B cell (primary cell): Measurements from ENCODE around the gene CACNA1A. TPM values are rescaled to one million over a fixed set of nuclear protein-coding genes. Genes with fewer than 3 reads are reported as not detected.

Source experiments
- ATAC-seq: fragments of 200-7000 bp; cut with Tn5 transposase; one replicate; pipeline ENCODE4 v1.10.0; 2021; ENCODE audit warnings: low read depth, mild to moderate bottlenecking, moderate number of reproducible peaks, moderate library complexity
- CTCF ChIA-PET: fragments of 350-600 bp; sonication (Branson Sonifier 250); formaldehyde crosslinking; loops from one replicate; lab custom pipeline; 2021; ENCODE audit warnings: antibody characterized with exemption, inconsistent platforms; lab: Charles Lee
- POLR2A ChIA-PET: fragments of 350-600 bp; sonication (Branson Sonifier 250); formaldehyde crosslinking; loops from one replicate; lab custom pipeline; 2021; ENCODE audit warnings: antibody characterized with exemption; lab: Charles Lee
- DNase-seq: peaks from one replicate; pipeline ENCODE4 v3.0.0; 2013
- H2AFZ ChIP-seq: 2 replicates; pipeline ENCODE4 v1.6.1; 2012; ENCODE audit warnings: mild to moderate bottlenecking, low read depth, low read length; ENCODE audit not compliant: insufficient read depth, poor library complexity, severe bottlenecking
- H3K27ac ChIP-seq, 2 donors: 1 replicate in 1 of 2; 2 replicates in 1 of 2; pipeline ENCODE4 v1.5.1; 2012 to 2013; ENCODE audit warnings: low read length in 2 of 2, mild to moderate bottlenecking in 2 of 2, moderate library complexity in 1 of 2
- H3K27me3 ChIP-seq, 4 experiments: fragments of 200-600 bp in 1 of 4; sonication (generic) in 1 of 4; replicated peaks in 1 of 4; 1 replicate in 2 of 4; 2 replicates in 2 of 4; pipeline versions ENCODE4 v1.6.1 to v1.7.0; 2013 to 2016; ENCODE audit warnings: low read length in 3 of 4, mild to moderate bottlenecking in 2 of 4, mixed read lengths in 1 of 4, moderate library complexity in 1 of 4; ENCODE audit not compliant: insufficient read depth in 4 of 4, control insufficient read depth in 3 of 4; ENCODE audit errors: control extremely low read depth in 1 of 4
- H3K36me3 ChIP-seq, 2 experiments: replicated peaks in 1 of 2; 1 replicate in 1 of 2; 2 replicates in 1 of 2; pipeline versions ENCODE4 v1.6.1 to v1.7.1; 2013; ENCODE audit warnings: low read length in 1 of 2; ENCODE audit not compliant: insufficient read depth in 2 of 2, control insufficient read depth in 1 of 2; ENCODE audit errors: control extremely low read depth in 1 of 2, extremely low read depth in 1 of 2
- H3K4me1 ChIP-seq, 2 donors: fragments of 200-600 bp in 1 of 2; sonication (generic) in 1 of 2; 1 replicate in 1 of 2; 2 replicates in 1 of 2; pipeline versions ENCODE4 v1.5.1 to v1.6.1; 2013 to 2017; ENCODE audit warnings: low read length in 2 of 2; ENCODE audit not compliant: control insufficient read depth in 2 of 2, insufficient read depth in 2 of 2
- H3K4me2 ChIP-seq: replicated peaks from 2 replicates; pipeline ENCODE3; 2012; ENCODE audit warnings: mild to moderate bottlenecking, low read depth, low read length; ENCODE audit not compliant: poor library complexity, severe bottlenecking
- H3K4me3 ChIP-seq, 5 experiments: fragments of 200-600 bp in 1 of 5; sonication (generic) in 1 of 5; 1 replicate in 3 of 5; 2 replicates in 2 of 5; pipeline versions ENCODE4 v1.5.1 to v1.7.0; 2011 to 2016; ENCODE audit warnings: low read length in 4 of 5, mild to moderate bottlenecking in 4 of 5, low read depth in 2 of 5, control low read depth in 1 of 5, moderate library complexity in 1 of 5; ENCODE audit not compliant: insufficient read depth in 1 of 5; ENCODE audit errors: control extremely low read depth in 1 of 5, extremely low read depth in 1 of 5
- H3K79me2 ChIP-seq: fragments of 200-600 bp; sonication (generic); one replicate; pipeline ENCODE4 v1.6.0; 2016; ENCODE audit warnings: low read length; ENCODE audit not compliant: control insufficient read depth, insufficient read depth
- H3K9ac ChIP-seq: fragments of 200-600 bp; sonication (generic); 2 replicates; pipeline ENCODE4 v1.6.1; 2017; ENCODE audit warnings: mild to moderate bottlenecking, low read length, moderate library complexity
- H3K9me3 ChIP-seq, 3 donors: one replicate each; pipeline versions ENCODE4 v1.6.1 to v1.7.1; 2013; ENCODE audit warnings: low read length in 2 of 3; ENCODE audit not compliant: control insufficient read depth in 2 of 3, insufficient read depth in 1 of 3; ENCODE audit errors: control extremely low read depth in 1 of 3
- H4K20me1 ChIP-seq: 2 replicates; pipeline ENCODE4 v1.6.0; 2012; ENCODE audit warnings: mild to moderate bottlenecking, low read length; ENCODE audit not compliant: insufficient read depth, control insufficient read depth, poor library complexity, severe bottlenecking
- H3K27ac Mint-ChIP-seq: one replicate; pipeline ENCODE4 v1.8.0; 2021; ENCODE audit warnings: mixed read lengths
- H3K27me3 Mint-ChIP-seq: one replicate; pipeline ENCODE4 v1.8.0; 2021; ENCODE audit warnings: mixed read lengths
- H3K4me1 Mint-ChIP-seq: one replicate; pipeline ENCODE4 v1.8.0; 2021; ENCODE audit warnings: mixed read lengths
- H3K4me3 Mint-ChIP-seq: one replicate; pipeline ENCODE4 v1.8.0; 2021; ENCODE audit warnings: mixed read lengths
- H3K9me3 Mint-ChIP-seq: one replicate; pipeline ENCODE4 v1.8.0; 2022; ENCODE audit warnings: mixed read lengths; ENCODE audit not compliant: insufficient read depth
- EZH2 ChIP-seq: IDR thresholded peaks from 2 replicates; pipeline ENCODE4 v1.6.1; 2012; ENCODE audit warnings: borderline replicate concordance, low read depth, mild to moderate bottlenecking, moderate library complexity, low read length; ENCODE audit not compliant: insufficient read depth, poor library complexity, severe bottlenecking
- WGBS: methylation state at CpG from one replicate; pipeline ENCODE4 v1.1.5; 2013; ENCODE audit warnings: missing lambda C conversion rate; ENCODE audit not compliant: insufficient coverage; 5-methylcytosine and 5-hydroxymethylcytosine counted together
- intact Hi-C: fragments of 100-400 bp; cut with micrococcal nuclease; formaldehyde crosslinking; loops from one replicate; pipeline ENCODE4 v1.10.0; 2022
- polyA plus RNA-seq: library from polyadenylated mRNA; depleted of rRNA; stranded (reverse); fragments of >200 nt; gene quantifications from 2 replicates; pipeline ENCODE4 v1.2.3, GENCODE V29; 2012
- total RNA-seq, 2 donors: library from RNA; stranded (reverse); fragments of 120-200 nt in 1 of 2; gene quantifications; 1 replicate in 1 of 2; 2 replicates in 1 of 2; pipeline versions ENCODE4 v1.2.3 to v1.2.4, GENCODE V29; 2013 to 2022
- TF ChIP-seq, protein P1 (sequence below): fragments of 200-600 bp; IDR thresholded peaks from one replicate; pipeline ENCODE4 v1.8.0; 2022; ENCODE audit warnings: antibody characterized with exemption, mild to moderate bottlenecking

The CACNA1A gene
- total and polyA plus RNA-seq, 2 donors (not counting 1 experiment from before 2014, with no cell fraction given), result 1.2 to 1.3 TPM

DNA sequence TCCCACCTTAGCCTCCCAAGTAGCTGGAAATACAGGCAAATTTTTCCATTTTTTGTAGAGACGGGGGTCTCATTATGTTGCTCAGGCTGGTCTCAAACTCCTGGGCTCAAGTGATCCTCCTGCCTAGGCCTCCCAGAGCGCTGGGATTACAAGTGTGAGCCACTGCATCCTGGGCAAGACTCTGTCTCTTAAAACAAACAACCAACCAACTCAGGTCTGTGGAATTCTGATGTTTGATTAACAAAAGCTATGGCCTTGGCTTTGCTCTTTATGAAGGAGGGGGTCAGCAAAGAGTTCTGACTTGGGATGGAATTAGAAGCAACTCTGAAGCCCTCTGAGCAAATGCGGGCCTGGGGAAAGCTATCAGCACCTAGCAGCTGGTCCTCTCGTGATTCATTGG is 238.4 kb downstream of the CACNA1A start:
- ATAC-seq, result no peak
- no peak for TF ChIP-seq EZH2
- TF ChIP-seq, protein P1, sequence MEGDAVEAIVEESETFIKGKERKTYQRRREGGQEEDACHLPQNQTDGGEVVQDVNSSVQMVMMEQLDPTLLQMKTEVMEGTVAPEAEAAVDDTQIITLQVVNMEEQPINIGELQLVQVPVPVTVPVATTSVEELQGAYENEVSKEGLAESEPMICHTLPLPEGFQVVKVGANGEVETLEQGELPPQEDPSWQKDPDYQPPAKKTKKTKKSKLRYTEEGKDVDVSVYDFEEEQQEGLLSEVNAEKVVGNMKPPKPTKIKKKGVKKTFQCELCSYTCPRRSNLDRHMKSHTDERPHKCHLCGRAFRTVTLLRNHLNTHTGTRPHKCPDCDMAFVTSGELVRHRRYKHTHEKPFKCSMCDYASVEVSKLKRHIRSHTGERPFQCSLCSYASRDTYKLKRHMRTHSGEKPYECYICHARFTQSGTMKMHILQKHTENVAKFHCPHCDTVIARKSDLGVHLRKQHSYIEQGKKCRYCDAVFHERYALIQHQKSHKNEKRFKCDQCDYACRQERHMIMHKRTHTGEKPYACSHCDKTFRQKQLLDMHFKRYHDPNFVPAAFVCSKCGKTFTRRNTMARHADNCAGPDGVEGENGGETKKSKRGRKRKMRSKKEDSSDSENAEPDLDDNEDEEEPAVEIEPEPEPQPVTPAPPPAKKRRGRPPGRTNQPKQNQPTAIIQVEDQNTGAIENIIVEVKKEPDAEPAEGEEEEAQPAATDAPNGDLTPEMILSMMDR, result no peak

DNA sequence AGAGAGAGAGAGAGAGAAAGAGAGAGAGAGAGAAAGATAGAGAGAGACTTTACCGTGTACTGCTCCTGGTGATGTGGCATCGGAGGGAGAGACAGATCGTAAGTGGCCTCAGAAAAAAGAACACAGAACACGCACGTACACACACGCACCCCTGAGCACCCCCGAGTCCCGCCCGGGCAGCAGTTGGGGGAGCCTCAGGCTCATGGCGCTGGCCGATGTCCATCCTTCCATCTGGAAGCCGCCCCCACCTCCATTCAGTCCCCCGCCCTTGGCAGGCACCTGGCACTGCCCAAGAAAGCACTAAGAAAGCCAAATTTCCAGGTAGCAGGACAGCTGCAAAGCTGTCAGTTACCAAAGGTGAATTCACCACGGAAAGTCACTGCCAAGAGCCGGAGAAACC is 239.1 kb downstream of the CACNA1A start:
- Histone ChIP-seq H3K9ac (no peak overlapping the region), H3K4me2 (no peak overlapping the region), H3K4me1 (peaks cover 1 to 3% of the 10 kb centered on the region in 2 donors), H3K9me3 (peaks cover 0 to 19% (median 4%) of the 10 kb centered on the region in 3 donors), H2AFZ (no peak overlapping the region), H3K79me2 (peaks cover 2% of the 10 kb centered on the region), H4K20me1 (no peaks in the 10 kb centered on the region), H3K36me3 (no peaks in the 10 kb centered on the region), H3K27ac (no peak overlapping the region), H3K27me3 (peaks cover 0 to 3% (median 0%) of the 10 kb centered on the region in 4 experiments), H3K4me3 (no peak overlapping the region)
- H3K27ac Mint-ChIP-seq, result no peak overlapping the region
- peaks cover 5% of the 10 kb centered on the region for H3K27me3 Mint-ChIP-seq
- no peak overlapping the region for H3K4me3 Mint-ChIP-seq
- TF ChIP-seq, protein P1, result no peak
- TF ChIP-seq EZH2, result no peak
- DNase-seq (no peak), ATAC-seq (no peak)
- peaks cover 7% of the 10 kb centered on the region for H3K4me1 Mint-ChIP-seq
- WGBS, result 93% methylated on average over 13 of the region's 15 CpGs
- intact Hi-C loops, result no loop called here
- ChIA-PET CTCF (interaction anchor here (0.6 to 6.7 kb wide), 2 partner anchors 72 to 571 kb away, joined by 3 to 95 read pairs; no protein-coding TSS in a partner anchor), POLR2A (no interaction called here)
- no peaks in the 10 kb centered on the region for H3K9me3 Mint-ChIP-seq

More for the DNA sequence above, 238.4 kb downstream of the CACNA1A start:
- H3K4me2 ChIP-seq, result no peak overlapping the region
- no peaks in the 10 kb centered on the region for H3K4me1 Mint-ChIP-seq
- no peak overlapping the region for H3K4me3 ChIP-seq
- ChIA-PET POLR2A (no interaction called here), CTCF (interaction anchor here (6.7 kb wide), 1 partner anchor 73 kb away, joined by 95 read pairs; no protein-coding TSS in a partner anchor)
- no peak for DNase-seq
- peaks cover 5% of the 10 kb centered on the region for H3K27me3 Mint-ChIP-seq
- H3K9ac ChIP-seq, result no peak overlapping the region
- H3K9me3 ChIP-seq, result peaks cover 0 to 21% (median 4%) of the 10 kb centered on the region in 3 donors
- H3K4me3 Mint-ChIP-seq, result no peak overlapping the region
- intact Hi-C loops, result no loop called here
- H3K4me1 ChIP-seq, result no peaks in the 10 kb centered on the region
- no peak overlapping the region for H3K27ac ChIP-seq
- no peaks in the 10 kb centered on the region for H4K20me1 ChIP-seq
- no peaks in the 10 kb centered on the region for H3K9me3 Mint-ChIP-seq
- no peak overlapping the region for H3K27ac Mint-ChIP-seq
- WGBS, result 72% methylated on average over 4 of the region's 4 CpGs
- peaks cover 0 to 3% (median 0%) of the 10 kb centered on the region in 4 experiments for H3K27me3 ChIP-seq
- peaks cover under 1% of the 10 kb centered on the region for H3K79me2 ChIP-seq
- H2AFZ ChIP-seq, result no peak overlapping the region
- H3K36me3 ChIP-seq, result no peaks in the 10 kb centered on the region
